GM06990 (cell line): ENCODE data around the gene SLC25A17.

Source experiments
- DNase-seq: peaks from one replicate; pipeline ENCODE4 v3.0.0-alpha.2; 2011; ENCODE audit not compliant: insufficient read length; ENCODE audit errors: extremely low read depth
- H3K27me3 ChIP-seq: replicated peaks from 2 replicates; pipeline ENCODE4 v1.6.0; 2011; ENCODE audit warnings: low read length; ENCODE audit not compliant: control insufficient read depth, insufficient read depth
- H3K36me3 ChIP-seq: 2 replicates; pipeline ENCODE4 v1.5.1; 2011; ENCODE audit warnings: low read length; ENCODE audit not compliant: control insufficient read depth, insufficient read depth
- H3K4me3 ChIP-seq: replicated peaks from 2 replicates; pipeline ENCODE4 v1.5.1; 2011; ENCODE audit warnings: low read depth, mild to moderate bottlenecking, control low read depth, low read length
- CTCF ChIP-seq: IDR thresholded peaks from 2 replicates; pipeline ENCODE4 v1.5.1; 2011; ENCODE audit warnings: low read length, control low read depth, mild to moderate bottlenecking, inconsistent platforms; ENCODE audit not compliant: insufficient read depth, poor library complexity, severe bottlenecking

The SLC25A17 gene

GRCh38 chr22:40741116-40741515, 78.0 kb downstream of the SLC25A17 start:
- DNase-seq: no peak
- no peak for TF ChIP-seq CTCF
- Histone ChIP-seq H3K4me3 (no peak overlapping the region), H3K36me3 (no peaks in the 10 kb centered on the region), H3K27me3 (no peaks in the 10 kb centered on the region)

- no peak for TF ChIP-seq CTCF
- no peaks in the 10 kb centered on the region for H3K36me3 ChIP-seq
- H3K4me3 ChIP-seq: no peak overlapping the region
- no peaks in the 10 kb centered on the region for H3K27me3 ChIP-seq
- no peak for DNase-seq
Observed at GRCh38 chr22:40739721-40740120, 79.4 kb downstream of the SLC25A17 start.

- no peaks in the 10 kb centered on the region for H3K36me3 ChIP-seq
- DNase-seq: no peak
- no peaks in the 10 kb centered on the region for H3K27me3 ChIP-seq
- H3K4me3 ChIP-seq: no peak overlapping the region
- TF ChIP-seq CTCF: no peak
Observed at GRCh38 chr22:40733919-40734318, 85.2 kb downstream of the SLC25A17 start.

- no peak for DNase-seq
- no peaks in the 10 kb centered on the region for H3K36me3 ChIP-seq
- no peaks in the 10 kb centered on the region for H3K27me3 ChIP-seq
- no peak overlapping the region for H3K4me3 ChIP-seq
- no peak for TF ChIP-seq CTCF
Observed at GRCh38 chr22:40732999-40733292, 86.2 kb downstream of the SLC25A17 start.

GRCh38 chr22:40729284-40729683, 89.9 kb downstream of the SLC25A17 start:
- no peak for DNase-seq
- H3K27me3 ChIP-seq: no peaks in the 10 kb centered on the region
- H3K36me3 ChIP-seq: no peaks in the 10 kb centered on the region
- no peak for TF ChIP-seq CTCF
- no peak overlapping the region for H3K4me3 ChIP-seq

GRCh38 chr22:40728731-40729189, 90.4 kb downstream of the SLC25A17 start:
- Histone ChIP-seq H3K36me3 (no peaks in the 10 kb centered on the region), H3K27me3 (no peaks in the 10 kb centered on the region), H3K4me3 (no peak overlapping the region)
- no peak for TF ChIP-seq CTCF
- no peak for DNase-seq
